Measurements from ENCODE around the gene RNF26. TPM values are rescaled to one million over a fixed set of nuclear protein-coding genes. Genes with fewer than 3 reads are reported as not detected.

Gene RNF26
- polyA plus RNA-seq, 2 donors = 7.4 to 16.2 TPM

GRCh38 chr11:119300198-119300964, 33.9 kb upstream of the RNF26 start:
- Histone ChIP-seq H3K27me3 (ENCODE audit: control insufficient read depth in 1 of 2, insufficient read depth in 2 of 2, low read length in 2 of 2) (no peaks in the 10 kb centered on the region), H3K36me3 (ENCODE audit: control insufficient read depth in 2 of 2, insufficient read depth in 2 of 2, low read length in 1 of 2) (peaks cover 0 to 21% of the 10 kb centered on the region in 2 donors), H3K4me1 (ENCODE audit: control insufficient read depth in 2 of 2, insufficient read depth in 2 of 2, low read length in 1 of 2) (no peaks in the 10 kb centered on the region), H3K9me3 (ENCODE audit: control insufficient read depth in 2 of 2, insufficient read depth in 1 of 2, low read depth in 1 of 2, low read length in 1 of 2) (no peaks in the 10 kb centered on the region), H3K27ac (ENCODE audit: low read depth in 2 of 2, low read length in 1 of 2) (no peak overlapping the region), H3K4me3 (ENCODE audit: low read depth in 1 of 2, low read length in 2 of 2) (no peak overlapping the region)
- 74 to 85% methylated on average over 3 of the region's 3 CpGs for WGBS, 2 donors

GRCh38 chr11:119303227-119303718, 31.1 kb upstream of the RNF26 start:
- 88 to 89% methylated on average over 5 of the region's 5 CpGs for WGBS, 2 donors

GRCh38 chr11:119305556-119306372, 28.6 kb upstream of the RNF26 start:
- H3K4me1 ChIP-seq (ENCODE audit: control insufficient read depth in 2 of 2, insufficient read depth in 2 of 2, low read length in 1 of 2) = peaks cover 2 to 3% of the 10 kb centered on the region in 2 donors
- peak overlapping the region; percentile 32 to 70 for H3K27ac ChIP-seq (ENCODE audit: low read depth in 2 of 2, low read length in 1 of 2)
- no peak overlapping the region for H3K4me3 ChIP-seq (ENCODE audit: low read depth in 1 of 2, low read length in 2 of 2)
- no peaks in the 10 kb centered on the region for H3K27me3 ChIP-seq (ENCODE audit: control insufficient read depth in 1 of 2, insufficient read depth in 2 of 2, low read length in 2 of 2)
- H3K36me3 ChIP-seq (ENCODE audit: control insufficient read depth in 2 of 2, insufficient read depth in 2 of 2, low read length in 1 of 2) = peaks cover 0 to 18% of the 10 kb centered on the region in 2 donors
- no peaks in the 10 kb centered on the region for H3K9me3 ChIP-seq (ENCODE audit: control insufficient read depth in 2 of 2, insufficient read depth in 1 of 2, low read depth in 1 of 2, low read length in 1 of 2)
- WGBS, 2 donors = 82 to 86% methylated on average over 7 of the region's 7 CpGs

More at GRCh38 chr11:119303227-119303718, 31.1 kb upstream of the RNF26 start:
- Histone ChIP-seq H3K4me1 (ENCODE audit: control insufficient read depth in 2 of 2, insufficient read depth in 2 of 2, low read length in 1 of 2) (peaks cover 2 to 3% of the 10 kb centered on the region in 2 donors), H3K27ac (ENCODE audit: low read depth in 2 of 2, low read length in 1 of 2) (no peak overlapping the region), H3K4me3 (ENCODE audit: low read depth in 1 of 2, low read length in 2 of 2) (no peak overlapping the region), H3K36me3 (ENCODE audit: control insufficient read depth in 2 of 2, insufficient read depth in 2 of 2, low read length in 1 of 2) (peaks cover 0 to 22% of the 10 kb centered on the region in 2 donors), H3K9me3 (ENCODE audit: control insufficient read depth in 2 of 2, insufficient read depth in 1 of 2, low read depth in 1 of 2, low read length in 1 of 2) (no peaks in the 10 kb centered on the region), H3K27me3 (ENCODE audit: control insufficient read depth in 1 of 2, insufficient read depth in 2 of 2, low read length in 2 of 2) (no peaks in the 10 kb centered on the region)

- no peak overlapping the region for H3K4me3 ChIP-seq (ENCODE audit: low read depth in 1 of 2, low read length in 2 of 2)
- peak overlapping the region; percentile 32 to 70 for H3K27ac ChIP-seq (ENCODE audit: low read depth in 2 of 2, low read length in 1 of 2)
- peaks cover 3 to 7% of the 10 kb centered on the region in 2 donors for H3K4me1 ChIP-seq (ENCODE audit: control insufficient read depth in 2 of 2, insufficient read depth in 2 of 2, low read length in 1 of 2)
- 68% methylated on average over 5 of the region's 5 CpGs for WGBS, 2 donors
- H3K36me3 ChIP-seq (ENCODE audit: control insufficient read depth in 2 of 2, insufficient read depth in 2 of 2, low read length in 1 of 2) = peaks cover 0 to 17% of the 10 kb centered on the region in 2 donors
- H3K9me3 ChIP-seq (ENCODE audit: control insufficient read depth in 2 of 2, insufficient read depth in 1 of 2, low read depth in 1 of 2, low read length in 1 of 2) = no peaks in the 10 kb centered on the region
- no peaks in the 10 kb centered on the region for H3K27me3 ChIP-seq (ENCODE audit: control insufficient read depth in 1 of 2, insufficient read depth in 2 of 2, low read length in 2 of 2)
Measured at GRCh38 chr11:119306373-119306890, 27.9 kb upstream of the RNF26 start.

- peak overlapping the region in 1 of 2 donors; percentile 59 for H3K27ac ChIP-seq (ENCODE audit: low read depth in 2 of 2, low read length in 1 of 2)
- peaks cover 3 to 7% of the 10 kb centered on the region in 2 donors for H3K4me1 ChIP-seq (ENCODE audit: control insufficient read depth in 2 of 2, insufficient read depth in 2 of 2, low read length in 1 of 2)
- H3K9me3 ChIP-seq (ENCODE audit: control insufficient read depth in 2 of 2, insufficient read depth in 1 of 2, low read depth in 1 of 2, low read length in 1 of 2) = no peaks in the 10 kb centered on the region
- no peak overlapping the region for H3K4me3 ChIP-seq (ENCODE audit: low read depth in 1 of 2, low read length in 2 of 2)
- no peaks in the 10 kb centered on the region for H3K27me3 ChIP-seq (ENCODE audit: control insufficient read depth in 1 of 2, insufficient read depth in 2 of 2, low read length in 2 of 2)
- WGBS, 2 donors = 84 to 88% methylated on average over 1 of the region's 1 CpG
- H3K36me3 ChIP-seq (ENCODE audit: control insufficient read depth in 2 of 2, insufficient read depth in 2 of 2, low read length in 1 of 2) = peaks cover 0 to 13% of the 10 kb centered on the region in 2 donors
Measured at GRCh38 chr11:119307219-119307618, 27.1 kb upstream of the RNF26 start.

- peak overlapping the region in 1 of 2 donors; percentile 50 for H3K27ac ChIP-seq (ENCODE audit: low read depth in 2 of 2, low read length in 1 of 2)
- H3K36me3 ChIP-seq (ENCODE audit: control insufficient read depth in 2 of 2, insufficient read depth in 2 of 2, low read length in 1 of 2) = peaks cover 0 to 13% of the 10 kb centered on the region in 2 donors
- H3K27me3 ChIP-seq (ENCODE audit: control insufficient read depth in 1 of 2, insufficient read depth in 2 of 2, low read length in 2 of 2) = no peaks in the 10 kb centered on the region
Measured at GRCh38 chr11:119307974-119308373, 26.4 kb upstream of the RNF26 start.

GRCh38 chr11:119309411-119309810, 24.9 kb upstream of the RNF26 start:
- peaks cover 3 to 7% of the 10 kb centered on the region in 2 donors for H3K4me1 ChIP-seq (ENCODE audit: control insufficient read depth in 2 of 2, insufficient read depth in 2 of 2, low read length in 1 of 2)
- peak overlapping the region in 1 of 2 donors; percentile 44 for H3K27ac ChIP-seq (ENCODE audit: low read depth in 2 of 2, low read length in 1 of 2)
- no peaks in the 10 kb centered on the region for H3K27me3 ChIP-seq (ENCODE audit: control insufficient read depth in 1 of 2, insufficient read depth in 2 of 2, low read length in 2 of 2)
- no peak overlapping the region for H3K4me3 ChIP-seq (ENCODE audit: low read depth in 1 of 2, low read length in 2 of 2)
- no peaks in the 10 kb centered on the region for H3K9me3 ChIP-seq (ENCODE audit: control insufficient read depth in 2 of 2, insufficient read depth in 1 of 2, low read depth in 1 of 2, low read length in 1 of 2)
- WGBS, 2 donors = 86 to 93% methylated on average over 11 of the region's 11 CpGs
- peaks cover 0 to 8% of the 10 kb centered on the region in 2 donors for H3K36me3 ChIP-seq (ENCODE audit: control insufficient read depth in 2 of 2, insufficient read depth in 2 of 2, low read length in 1 of 2)

More at GRCh38 chr11:119307974-119308373, 26.4 kb upstream of the RNF26 start:
- H3K9me3 ChIP-seq (ENCODE audit: control insufficient read depth in 2 of 2, insufficient read depth in 1 of 2, low read depth in 1 of 2, low read length in 1 of 2) = no peaks in the 10 kb centered on the region
- H3K4me1 ChIP-seq (ENCODE audit: control insufficient read depth in 2 of 2, insufficient read depth in 2 of 2, low read length in 1 of 2) = peaks cover 3 to 7% of the 10 kb centered on the region in 2 donors
- no peak overlapping the region for H3K4me3 ChIP-seq (ENCODE audit: low read depth in 1 of 2, low read length in 2 of 2)
- 68 to 74% methylated on average over 5 of the region's 5 CpGs for WGBS, 2 donors

- Histone ChIP-seq H3K9me3 (ENCODE audit: control insufficient read depth in 2 of 2, insufficient read depth in 1 of 2, low read depth in 1 of 2, low read length in 1 of 2) (no peaks in the 10 kb centered on the region), H3K36me3 (ENCODE audit: control insufficient read depth in 2 of 2, insufficient read depth in 2 of 2, low read length in 1 of 2) (peaks cover 0 to 11% of the 10 kb centered on the region in 2 donors), H3K27ac (ENCODE audit: low read depth in 2 of 2, low read length in 1 of 2) (peak overlapping the region in 1 of 2 donors; percentile 22), H3K4me3 (ENCODE audit: low read depth in 1 of 2, low read length in 2 of 2) (no peak overlapping the region), H3K4me1 (ENCODE audit: control insufficient read depth in 2 of 2, insufficient read depth in 2 of 2, low read length in 1 of 2) (peaks cover 4 to 7% of the 10 kb centered on the region in 2 donors), H3K27me3 (ENCODE audit: control insufficient read depth in 1 of 2, insufficient read depth in 2 of 2, low read length in 2 of 2) (no peaks in the 10 kb centered on the region)
- WGBS, 2 donors = 81 to 84% methylated on average over 17 of the region's 17 CpGs
Measured at GRCh38 chr11:119309953-119310681, 24.2 kb upstream of the RNF26 start.

GRCh38 chr11:119310682-119311052, 23.7 kb upstream of the RNF26 start:
- Histone ChIP-seq H3K27ac (ENCODE audit: low read depth in 2 of 2, low read length in 1 of 2) (peak overlapping the region; percentile 3 to 24), H3K9me3 (ENCODE audit: control insufficient read depth in 2 of 2, insufficient read depth in 1 of 2, low read depth in 1 of 2, low read length in 1 of 2) (no peaks in the 10 kb centered on the region), H3K27me3 (ENCODE audit: control insufficient read depth in 1 of 2, insufficient read depth in 2 of 2, low read length in 2 of 2) (no peaks in the 10 kb centered on the region), H3K4me1 (ENCODE audit: control insufficient read depth in 2 of 2, insufficient read depth in 2 of 2, low read length in 1 of 2) (peaks cover 6 to 11% of the 10 kb centered on the region in 2 donors), H3K36me3 (ENCODE audit: control insufficient read depth in 2 of 2, insufficient read depth in 2 of 2, low read length in 1 of 2) (peaks cover 0 to 11% of the 10 kb centered on the region in 2 donors), H3K4me3 (ENCODE audit: low read depth in 1 of 2, low read length in 2 of 2) (no peak overlapping the region)
- WGBS, 2 donors = 51 to 58% methylated on average over 18 to 20 of the region's 20 CpGs
